Tibial artery (tissue), 4 donors: ENCODE results near the gene ST7L.

ENCODE experiments used
- DNase-seq, 2 donors: peaks; one replicate each; pipeline ENCODE4 v3.0.0-alpha.2; 2019
- H3K27ac ChIP-seq, 2 donors: fragments of 200-600 bp; sonication (generic) in 1 of 2; 1 replicate in 1 of 2; 2 replicates in 1 of 2; pipeline ENCODE4 v1.5.1; 2018 to 2019; ENCODE audit warnings: mild to moderate bottlenecking in 1 of 2
- H3K27me3 ChIP-seq, 2 donors: fragments of 200-600 bp; sonication (generic) in 1 of 2; one replicate each; pipeline versions ENCODE4 v1.5.1 to v1.6.0; 2016 to 2019
- H3K36me3 ChIP-seq, 3 donors: fragments of 200-600 bp; sonication (generic) in 2 of 3; one replicate each; pipeline ENCODE4 v1.5.1; 2016 to 2019; ENCODE audit warnings: mild to moderate bottlenecking in 2 of 3
- H3K4me1 ChIP-seq, 4 donors: fragments of 200-600 bp; sonication (generic) in 2 of 4; 1 replicate in 3 of 4; 2 replicates in 1 of 4; pipeline ENCODE4 v1.5.1; 2016 to 2019
- H3K4me3 ChIP-seq, 2 donors: fragments of 200-600 bp; sonication (generic) in 1 of 2; 1 replicate in 1 of 2; 2 replicates in 1 of 2; pipeline ENCODE4 v1.5.1; 2018 to 2019; ENCODE audit warnings: mild to moderate bottlenecking in 2 of 2
- H3K9me3 ChIP-seq, 3 donors: fragments of 200-600 bp; sonication (generic) in 1 of 3; one replicate each; pipeline ENCODE4 v1.5.1; 2016 to 2019
- intact Hi-C: fragments of 100-400 bp; cut with DNase I; formaldehyde crosslinking; loops from one replicate; pipeline ENCODE4 v1.15.0; 2023; ENCODE audit warnings: low total_unique reads
- TF ChIP-seq, protein P1 (sequence below), 2 experiments: fragments of 200-600 bp in 1 of 2; fragments of 450-650 bp in 1 of 2; IDR thresholded peaks; one replicate each; pipeline ENCODE4 v1.5.1; 2017 to 2019; ENCODE audit warnings: antibody characterized with exemption in 2 of 2, mild to moderate bottlenecking in 1 of 2, moderate library complexity in 1 of 2

Gene ST7L

DNA sequence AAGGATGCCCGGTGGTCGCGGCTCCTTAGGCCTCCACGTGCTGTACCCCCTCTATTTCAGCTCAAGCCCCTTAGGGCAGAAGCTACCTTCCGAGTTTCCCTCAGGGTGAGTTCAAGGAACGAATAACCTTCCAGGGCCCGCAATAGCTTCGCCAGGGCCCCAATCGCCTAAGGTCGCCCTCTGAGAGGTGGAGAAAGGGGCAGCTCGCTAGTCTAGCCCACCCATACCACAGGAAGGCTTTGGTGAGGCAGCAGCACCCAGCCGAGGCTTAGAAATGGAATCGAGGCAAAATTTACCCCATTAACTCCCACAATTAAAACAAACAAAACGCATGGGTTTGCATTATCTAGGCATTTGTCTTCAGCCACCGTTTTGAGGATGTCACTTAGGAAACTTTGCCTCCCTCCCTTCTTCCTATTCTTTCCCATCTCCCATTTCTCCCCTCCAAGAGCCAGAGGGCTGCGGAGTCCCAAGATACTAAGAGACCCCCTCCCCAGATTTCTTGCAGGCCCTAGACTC is 109.2 kb downstream of the ST7L start:
- intact Hi-C loops = no loop called here
- peaks cover 0 to 32% of the 10 kb centered on the region in 2 donors for H3K27me3 ChIP-seq
- peak overlapping the region in 1 of 2 donors; percentile 40 for H3K4me3 ChIP-seq
- H3K36me3 ChIP-seq = no peaks in the 10 kb centered on the region
- TF ChIP-seq, protein P1, sequence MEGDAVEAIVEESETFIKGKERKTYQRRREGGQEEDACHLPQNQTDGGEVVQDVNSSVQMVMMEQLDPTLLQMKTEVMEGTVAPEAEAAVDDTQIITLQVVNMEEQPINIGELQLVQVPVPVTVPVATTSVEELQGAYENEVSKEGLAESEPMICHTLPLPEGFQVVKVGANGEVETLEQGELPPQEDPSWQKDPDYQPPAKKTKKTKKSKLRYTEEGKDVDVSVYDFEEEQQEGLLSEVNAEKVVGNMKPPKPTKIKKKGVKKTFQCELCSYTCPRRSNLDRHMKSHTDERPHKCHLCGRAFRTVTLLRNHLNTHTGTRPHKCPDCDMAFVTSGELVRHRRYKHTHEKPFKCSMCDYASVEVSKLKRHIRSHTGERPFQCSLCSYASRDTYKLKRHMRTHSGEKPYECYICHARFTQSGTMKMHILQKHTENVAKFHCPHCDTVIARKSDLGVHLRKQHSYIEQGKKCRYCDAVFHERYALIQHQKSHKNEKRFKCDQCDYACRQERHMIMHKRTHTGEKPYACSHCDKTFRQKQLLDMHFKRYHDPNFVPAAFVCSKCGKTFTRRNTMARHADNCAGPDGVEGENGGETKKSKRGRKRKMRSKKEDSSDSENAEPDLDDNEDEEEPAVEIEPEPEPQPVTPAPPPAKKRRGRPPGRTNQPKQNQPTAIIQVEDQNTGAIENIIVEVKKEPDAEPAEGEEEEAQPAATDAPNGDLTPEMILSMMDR (IDR thresholded peaks at IDR 0.05) = no peak
- H3K4me1 ChIP-seq = peaks cover 0 to 20% (median 17%) of the 10 kb centered on the region in 4 donors
- DNase-seq = no peak
- no peaks in the 10 kb centered on the region for H3K9me3 ChIP-seq
- no peak overlapping the region for H3K27ac ChIP-seq

DNA sequence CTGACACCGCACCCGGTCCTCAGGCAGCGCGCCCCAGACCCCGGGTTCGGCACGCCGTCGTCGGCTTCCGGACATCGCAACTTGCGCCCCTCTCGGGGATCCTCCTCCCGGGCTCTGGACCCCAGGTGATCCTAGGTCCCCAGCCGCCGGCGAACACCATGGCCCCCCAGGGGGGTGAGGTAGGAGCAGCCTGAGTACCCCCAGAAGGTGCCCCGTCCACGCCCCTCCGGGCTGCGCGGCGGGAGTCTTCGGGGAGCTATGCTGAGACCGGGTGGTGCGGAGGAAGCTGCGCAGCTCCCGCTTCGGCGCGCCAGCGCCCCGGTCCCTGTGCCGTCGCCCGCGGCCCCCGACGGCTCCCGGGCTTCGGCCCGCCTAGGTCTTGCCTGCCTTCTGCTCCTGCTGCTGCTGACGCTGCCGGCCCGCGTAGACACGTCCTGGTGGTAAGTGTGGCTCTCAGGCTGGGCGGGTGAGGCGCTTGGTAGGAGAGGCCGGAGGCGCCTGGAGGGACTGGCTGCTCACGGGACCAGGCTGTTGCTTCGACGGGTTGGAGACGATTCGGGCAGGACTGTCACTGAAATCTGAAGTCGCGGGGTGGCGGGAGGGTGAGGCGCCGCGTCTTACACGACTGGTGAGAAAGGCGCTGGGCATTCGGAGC is 109.8 kb downstream of the ST7L start:
- intact Hi-C loops = no loop called here
- H3K36me3 ChIP-seq = no peaks in the 10 kb centered on the region
- no peaks in the 10 kb centered on the region for H3K9me3 ChIP-seq
- H3K27ac ChIP-seq = no peak overlapping the region
- peaks cover 0 to 35% of the 10 kb centered on the region in 2 donors for H3K27me3 ChIP-seq
- H3K4me3 ChIP-seq = peak overlapping the region; percentile 40 to 64
- no peak for DNase-seq
- TF ChIP-seq, protein P1 (IDR thresholded peaks at IDR 0.05) = no peak
- H3K4me1 ChIP-seq = peaks cover 0 to 20% (median 17%) of the 10 kb centered on the region in 4 donors

DNA sequence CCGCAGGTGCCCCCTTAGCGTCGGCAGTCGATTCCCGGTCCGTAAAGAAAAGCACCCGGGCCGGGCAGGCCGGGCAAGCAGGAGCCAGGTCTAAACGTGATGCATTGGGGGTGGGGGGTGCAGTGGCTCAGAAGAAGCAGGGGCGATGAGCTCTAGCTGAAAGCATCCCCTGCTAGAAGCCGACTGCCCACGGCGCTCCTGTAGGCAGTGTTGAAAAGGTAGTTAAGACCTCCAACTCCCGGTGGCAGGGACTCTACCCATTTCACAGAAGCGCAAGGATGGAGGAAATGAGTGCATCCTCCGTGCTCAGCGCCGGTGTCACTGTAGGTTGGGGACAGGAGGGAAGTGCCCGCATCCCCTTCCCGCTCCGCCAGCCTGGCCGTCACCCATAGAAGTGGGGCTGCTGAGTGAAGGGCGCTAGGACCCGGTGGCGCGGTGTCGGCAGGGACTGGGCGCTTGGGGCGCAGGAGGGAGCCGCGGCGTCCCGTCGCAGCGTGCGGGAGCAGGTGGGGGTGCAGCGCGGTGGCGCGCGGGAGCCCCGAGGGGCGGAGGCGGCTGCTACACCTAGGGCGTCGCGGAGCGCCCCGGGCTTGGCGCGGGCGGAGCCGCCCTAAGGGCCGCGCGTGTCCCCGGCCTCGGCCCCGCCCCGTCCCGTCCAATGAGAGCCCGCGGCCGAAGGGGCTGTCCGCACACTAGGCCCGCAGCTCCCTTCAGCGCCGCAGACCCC is 110.5 kb downstream of the ST7L start, which contains the start of gene WNT2B:
WNT2B (plus strand) TSS at position 688 of the 727 bp plus-strand sequence. CDS start 298 bp downstream, outside the sequence.
- intact Hi-C loops = no loop called here
- H3K4me3 ChIP-seq = peak within 1 kb of the TSS; percentile 40 to 64

DNA sequence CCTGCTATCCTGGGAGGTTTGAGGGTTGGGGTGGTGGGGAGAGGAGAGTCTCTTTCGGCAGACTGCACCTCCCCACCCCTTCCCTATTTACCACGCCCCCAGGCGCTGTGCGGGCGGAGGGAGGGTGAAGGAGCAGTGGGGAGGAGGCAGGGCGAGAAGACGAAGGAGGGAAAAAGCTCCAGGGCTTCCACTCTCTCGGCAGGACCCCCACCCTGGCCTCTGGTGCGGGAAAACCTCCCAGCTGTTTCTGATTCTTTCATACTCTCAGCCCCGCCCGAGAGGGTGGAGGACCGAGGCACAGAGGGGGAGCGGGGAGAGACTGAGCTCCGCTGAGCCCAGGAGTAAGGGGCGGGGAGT is 111.0 kb downstream of the ST7L start:
- intact Hi-C loops = no loop called here
- H3K27ac ChIP-seq = no peak overlapping the region
- no peaks in the 10 kb centered on the region for H3K9me3 ChIP-seq
- no peak for DNase-seq
- H3K4me3 ChIP-seq = peak overlapping the region; percentile 40 to 64
- H3K27me3 ChIP-seq = peaks cover 0 to 42% of the 10 kb centered on the region in 2 donors
- H3K36me3 ChIP-seq = no peaks in the 10 kb centered on the region
- peaks cover 0 to 20% (median 17%) of the 10 kb centered on the region in 4 donors for H3K4me1 ChIP-seq
- TF ChIP-seq, protein P1 (IDR thresholded peaks at IDR 0.05) = no peak

More for the DNA sequence above, 110.5 kb downstream of the ST7L start, which contains the start of gene WNT2B:
- no peak for DNase-seq
- no peaks in the 10 kb centered on the region for H3K9me3 ChIP-seq
- no peaks in the 10 kb centered on the region for H3K36me3 ChIP-seq
- H3K27ac ChIP-seq = no peak within 1 kb of the TSS
- peaks cover 0 to 41% of the 10 kb centered on the region in 2 donors for H3K27me3 ChIP-seq
- H3K4me1 ChIP-seq = peaks cover 0 to 20% (median 17%) of the 10 kb centered on the region in 4 donors
- TF ChIP-seq, protein P1 (IDR thresholded peaks at IDR 0.05) = no peak

DNA sequence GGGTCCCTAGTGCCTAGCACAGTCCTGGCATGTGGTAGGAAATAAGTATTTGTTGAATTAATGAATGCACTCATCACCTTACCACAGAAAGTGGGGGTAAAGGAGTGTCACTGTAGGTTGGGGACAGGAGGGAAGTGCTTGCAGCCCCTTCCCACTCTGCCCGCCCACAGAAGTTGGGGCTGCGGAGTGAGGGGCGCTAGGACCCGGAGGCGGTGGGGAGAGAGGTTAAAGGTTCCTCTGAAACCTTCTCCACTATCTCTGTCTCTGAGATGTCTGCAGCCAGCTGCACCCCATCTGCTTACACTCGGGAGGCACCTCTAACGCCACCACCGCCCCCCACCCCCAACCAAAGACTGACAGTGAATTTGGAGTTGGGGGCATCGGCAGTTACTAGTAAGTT is 111.6 kb downstream of the ST7L start:
- intact Hi-C loops = no loop called here
- no peaks in the 10 kb centered on the region for H3K9me3 ChIP-seq
- no peak overlapping the region for H3K4me3 ChIP-seq
- H3K4me1 ChIP-seq = peaks cover 0 to 25% (median 18%) of the 10 kb centered on the region in 4 donors
- no peaks in the 10 kb centered on the region for H3K36me3 ChIP-seq
- TF ChIP-seq, protein P1 (IDR thresholded peaks at IDR 0.05) = no peak
- DNase-seq = no peak
- H3K27ac ChIP-seq = no peak overlapping the region
- peaks cover 0 to 46% of the 10 kb centered on the region in 2 donors for H3K27me3 ChIP-seq
